Thoracic aorta (tissue), 2 donors: ENCODE data around the gene POLR3A. TPM values are rescaled to one million over a fixed set of nuclear protein-coding genes. Genes with fewer than 3 reads are reported as not detected.

ENCODE experiments used
- ATAC-seq: fragments of 150-250 bp; one replicate; pipeline ENCODE4 v1.8.0; 2017; ENCODE audit warnings: low read depth; ENCODE audit not compliant: insufficient number of reproducible peaks, low FRiP score
- DNase-seq: peaks from one replicate; pipeline ENCODE4 v3.0.0-alpha.2; 2020; ENCODE audit warnings: low spot score
- H3K27ac ChIP-seq, 2 donors: fragments of 200-600 bp; sonication (generic); 1 replicate in 1 of 2; 2 replicates in 1 of 2; pipeline ENCODE4 v1.5.1; 2016; ENCODE audit warnings: mild to moderate bottlenecking in 2 of 2, moderate library complexity in 2 of 2
- H3K27me3 ChIP-seq: fragments of 200-600 bp; sonication (generic); replicated peaks from 2 replicates; pipeline ENCODE4 v1.6.0; 2016; ENCODE audit warnings: mild to moderate bottlenecking; ENCODE audit not compliant: insufficient read depth
- H3K36me3 ChIP-seq: fragments of 200-600 bp; sonication (generic); one replicate; pipeline ENCODE4 v1.5.1; 2016
- H3K4me1 ChIP-seq, 2 donors: fragments of 200-600 bp; sonication (generic); 1 replicate in 1 of 2; 2 replicates in 1 of 2; pipeline versions ENCODE4 v1.5.1 to v1.6.0; 2016; ENCODE audit warnings: low read depth in 2 of 2, mild to moderate bottlenecking in 1 of 2; ENCODE audit not compliant: control insufficient read depth in 1 of 2
- H3K4me3 ChIP-seq: fragments of 200-600 bp; sonication (generic); 2 replicates; pipeline ENCODE4 v1.5.1; 2016; ENCODE audit warnings: mild to moderate bottlenecking
- H3K9me3 ChIP-seq: fragments of 200-600 bp; sonication (generic); 2 replicates; pipeline ENCODE4 v1.5.1; 2016
- total RNA-seq, 2 donors: library from RNA; depleted of rRNA; stranded (reverse); fragments of >200 nt; gene quantifications; one replicate each; pipeline versions ENCODE4 v1.1.0 to v1.2.3, GENCODE V29; 2016
- TF ChIP-seq, protein P1 (sequence below): fragments of 200-600 bp; sonication (generic); IDR thresholded peaks from one replicate; pipeline ENCODE4 v1.5.1; 2019; ENCODE audit warnings: antibody characterized with exemption

The POLR3A gene
- total RNA-seq, 2 donors from 2014 or later, result 12.3 to 19.3 TPM

- H3K9me3 ChIP-seq, result no peaks in the 10 kb centered on the region
- ATAC-seq (no peak), DNase-seq (no peak)
- no peaks in the 10 kb centered on the region for H3K4me1 ChIP-seq
- no peak overlapping the region for H3K4me3 ChIP-seq
- H3K27me3 ChIP-seq, result no peaks in the 10 kb centered on the region
- H3K36me3 ChIP-seq, result peaks cover 63% of the 10 kb centered on the region
- TF ChIP-seq, protein P1, sequence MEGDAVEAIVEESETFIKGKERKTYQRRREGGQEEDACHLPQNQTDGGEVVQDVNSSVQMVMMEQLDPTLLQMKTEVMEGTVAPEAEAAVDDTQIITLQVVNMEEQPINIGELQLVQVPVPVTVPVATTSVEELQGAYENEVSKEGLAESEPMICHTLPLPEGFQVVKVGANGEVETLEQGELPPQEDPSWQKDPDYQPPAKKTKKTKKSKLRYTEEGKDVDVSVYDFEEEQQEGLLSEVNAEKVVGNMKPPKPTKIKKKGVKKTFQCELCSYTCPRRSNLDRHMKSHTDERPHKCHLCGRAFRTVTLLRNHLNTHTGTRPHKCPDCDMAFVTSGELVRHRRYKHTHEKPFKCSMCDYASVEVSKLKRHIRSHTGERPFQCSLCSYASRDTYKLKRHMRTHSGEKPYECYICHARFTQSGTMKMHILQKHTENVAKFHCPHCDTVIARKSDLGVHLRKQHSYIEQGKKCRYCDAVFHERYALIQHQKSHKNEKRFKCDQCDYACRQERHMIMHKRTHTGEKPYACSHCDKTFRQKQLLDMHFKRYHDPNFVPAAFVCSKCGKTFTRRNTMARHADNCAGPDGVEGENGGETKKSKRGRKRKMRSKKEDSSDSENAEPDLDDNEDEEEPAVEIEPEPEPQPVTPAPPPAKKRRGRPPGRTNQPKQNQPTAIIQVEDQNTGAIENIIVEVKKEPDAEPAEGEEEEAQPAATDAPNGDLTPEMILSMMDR, result no peak
- H3K27ac ChIP-seq, result no peak overlapping the region
Observed at GRCh38 chr10:78017856-78018255, 11.5 kb downstream of the POLR3A start.

DNA sequence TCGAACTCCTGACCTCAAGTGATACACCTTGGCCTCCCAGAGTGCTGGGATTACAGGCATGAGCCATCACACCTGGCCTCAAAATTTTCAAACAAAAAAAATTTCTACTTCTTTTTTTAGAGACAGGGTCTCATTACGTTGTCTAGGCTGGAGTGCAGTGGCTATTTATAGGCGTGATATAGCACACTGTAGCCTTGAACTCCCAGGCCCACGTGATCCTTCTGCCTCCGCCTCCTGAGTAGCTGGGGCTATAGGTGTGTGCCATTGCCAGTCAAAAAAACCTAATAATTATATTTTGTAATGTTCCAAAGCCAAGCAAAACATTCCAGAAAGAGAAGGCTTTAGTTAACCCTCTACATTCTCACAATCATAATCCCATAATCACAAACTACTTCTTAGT, 13.8 kb downstream of the POLR3A start:
- DNase-seq (no peak), ATAC-seq (no peak)
- H3K4me3 ChIP-seq, result no peak overlapping the region
- H3K27ac ChIP-seq, result no peak overlapping the region
- H3K27me3 ChIP-seq, result no peaks in the 10 kb centered on the region
- H3K9me3 ChIP-seq, result no peaks in the 10 kb centered on the region
- TF ChIP-seq, protein P1, result no peak
- no peaks in the 10 kb centered on the region for H3K4me1 ChIP-seq
- H3K36me3 ChIP-seq, result peaks cover 64% of the 10 kb centered on the region

DNA sequence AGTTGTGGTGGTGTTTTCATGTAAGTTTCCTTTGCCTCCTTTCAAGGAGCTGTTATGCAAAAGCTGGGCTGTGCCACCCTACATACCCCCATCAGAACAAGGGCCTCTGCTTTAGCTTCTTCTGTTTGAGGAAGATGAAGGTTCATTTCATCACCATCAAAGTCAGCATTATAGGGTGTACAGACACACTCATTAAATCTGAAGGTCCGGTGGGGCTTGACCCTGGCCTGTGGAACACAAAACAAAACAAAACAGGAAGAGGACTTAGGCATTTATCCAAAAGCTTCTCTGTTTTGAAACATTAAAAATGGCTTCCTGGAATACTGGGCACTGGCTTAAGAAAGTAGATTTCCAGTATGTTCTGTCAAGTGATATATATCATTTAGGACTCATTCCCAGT, 15.8 kb downstream of the POLR3A start:
- ATAC-seq, result no peak
- Histone ChIP-seq H3K36me3 (peaks cover 61% of the 10 kb centered on the region), H3K27ac (no peak overlapping the region), H3K4me1 (no peaks in the 10 kb centered on the region), H3K4me3 (no peak overlapping the region), H3K9me3 (no peaks in the 10 kb centered on the region), H3K27me3 (no peaks in the 10 kb centered on the region)
- DNase-seq, result no peak
- TF ChIP-seq, protein P1, result no peak

DNA sequence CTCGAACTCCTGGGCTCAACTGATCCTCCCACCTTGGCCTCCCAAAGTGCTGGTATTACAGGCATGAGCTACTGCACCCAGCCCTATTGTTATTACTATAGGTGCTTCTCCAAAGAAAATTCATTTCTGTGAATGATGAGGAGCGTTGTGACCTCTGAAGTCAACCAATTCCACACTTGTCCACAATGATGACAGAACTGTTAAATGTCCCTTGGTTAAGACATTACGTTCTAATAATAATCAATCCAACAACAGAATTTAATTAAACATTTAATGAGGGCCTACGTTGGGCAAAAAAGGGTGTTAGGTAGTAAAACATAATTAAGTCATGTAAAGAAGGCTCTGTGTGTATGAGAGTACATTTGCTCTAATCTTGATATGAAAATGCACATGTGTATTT, 18.2 kb downstream of the POLR3A start:
- Histone ChIP-seq H3K4me3 (no peak overlapping the region), H3K36me3 (peaks cover 62% of the 10 kb centered on the region), H3K27me3 (no peaks in the 10 kb centered on the region), H3K9me3 (no peaks in the 10 kb centered on the region), H3K4me1 (no peaks in the 10 kb centered on the region), H3K27ac (no peak overlapping the region)
- DNase-seq (no peak), ATAC-seq (no peak)
- TF ChIP-seq, protein P1, result no peak

DNA sequence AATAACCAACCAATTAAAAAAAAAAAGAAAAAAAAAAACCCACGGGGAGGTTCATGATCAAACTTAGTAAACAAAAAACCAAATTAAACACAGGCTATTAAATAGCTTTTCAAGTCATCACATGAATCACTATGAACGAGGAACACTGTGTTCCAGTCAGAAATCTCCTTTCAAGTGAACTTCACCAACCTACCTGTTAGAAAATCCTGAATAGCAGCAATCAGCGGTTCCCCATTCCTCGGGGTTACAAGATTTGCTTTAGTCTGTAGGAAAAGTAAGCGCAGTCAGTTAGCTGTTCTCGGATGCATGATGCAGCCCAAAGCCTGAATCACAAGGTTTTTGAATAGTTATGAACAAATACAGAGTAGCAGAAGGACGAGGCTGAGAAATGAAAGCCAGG, 19.0 kb downstream of the POLR3A start:
- Histone ChIP-seq H3K9me3 (no peaks in the 10 kb centered on the region), H3K36me3 (peaks cover 68% of the 10 kb centered on the region), H3K27ac (no peak overlapping the region), H3K4me3 (no peak overlapping the region), H3K4me1 (no peaks in the 10 kb centered on the region), H3K27me3 (no peaks in the 10 kb centered on the region)
- TF ChIP-seq, protein P1, result no peak
- no peak for ATAC-seq
- no peak for DNase-seq
